H9 (cell line): ENCODE results near the gene ARHGAP27. TPM values are rescaled to one million over a fixed set of nuclear protein-coding genes. Genes with fewer than 3 reads are reported as not detected.
"Not testable (repeated sequence)": the region's sequence is repeated elsewhere in the genome, so short reads cannot be mapped to it uniquely, and the experiment has no call there.

Source experiments
- DNase-seq: peaks from one replicate; pipeline ENCODE4 v3.0.0-alpha.2; 2017
- H2AFZ ChIP-seq: one replicate; pipeline ENCODE4 v1.6.1; 2013; ENCODE audit warnings: mild to moderate bottlenecking, low read length, control low read depth, moderate library complexity
- H2AK5ac ChIP-seq: 2 replicates; pipeline ENCODE4 v1.6.1; 2013; ENCODE audit warnings: low read length, control low read depth, mixed read lengths; ENCODE audit not compliant: insufficient read length
- H2BK120ac ChIP-seq: one replicate; pipeline ENCODE4 v1.6.1; 2013; ENCODE audit warnings: low read depth, mild to moderate bottlenecking, low read length, control low read depth, inconsistent platforms; ENCODE audit not compliant: poor library complexity, severe bottlenecking
- H2BK12ac ChIP-seq: 2 replicates; pipeline ENCODE4 v1.6.1; 2013; ENCODE audit warnings: low read length, control low read depth, mixed read lengths, low read depth; ENCODE audit not compliant: insufficient read length
- H2BK15ac ChIP-seq: 2 replicates; pipeline ENCODE4 v1.6.1; 2013; ENCODE audit warnings: low read depth, low read length, control low read depth
- H2BK20ac ChIP-seq: one replicate; pipeline ENCODE4 v1.6.1; 2013; ENCODE audit warnings: low read depth, mild to moderate bottlenecking, low read length, control low read depth, inconsistent platforms; ENCODE audit not compliant: poor library complexity, severe bottlenecking
- H2BK5ac ChIP-seq: 2 replicates; pipeline ENCODE4 v1.6.1; 2013; ENCODE audit warnings: low read length, control low read depth, mixed read lengths; ENCODE audit not compliant: insufficient read length
- H3K14ac ChIP-seq: 2 replicates; pipeline ENCODE4 v1.6.1; 2013; ENCODE audit warnings: low read length, control low read depth; ENCODE audit not compliant: insufficient read depth
- H3K18ac ChIP-seq: 2 replicates; pipeline ENCODE4 v1.6.1; 2013; ENCODE audit warnings: low read depth, mild to moderate bottlenecking, mixed read lengths, low read length, control low read depth; ENCODE audit not compliant: insufficient read length
- H3K23ac ChIP-seq: 2 replicates; pipeline ENCODE4 v1.6.1; 2013; ENCODE audit warnings: low read length, control low read depth, mixed read lengths, low read depth; ENCODE audit not compliant: insufficient read length
- H3K23me2 ChIP-seq: 2 replicates; pipeline ENCODE4 v1.6.1; 2013; ENCODE audit warnings: low read depth, mild to moderate bottlenecking, mixed read lengths, low read length, control low read depth; ENCODE audit not compliant: insufficient read length, poor library complexity, severe bottlenecking
- H3K27ac ChIP-seq: 2 replicates; pipeline ENCODE4 v1.5.1; 2013; ENCODE audit warnings: low read length, control low read depth, mixed read lengths, low read depth; ENCODE audit not compliant: insufficient read length
- H3K27me3 ChIP-seq: 2 replicates; pipeline ENCODE4 v1.6.1; 2013; ENCODE audit warnings: low read length, control low read depth, inconsistent platforms; ENCODE audit not compliant: insufficient read depth
- H3K4ac ChIP-seq: 2 replicates; pipeline ENCODE4 v1.6.1; 2013; ENCODE audit warnings: low read depth, mild to moderate bottlenecking, control low read depth, inconsistent platforms, low read length, moderate library complexity
- H3K4me1 ChIP-seq: 2 replicates; pipeline ENCODE4 v1.6.1; 2013; ENCODE audit warnings: low read length, control low read depth, inconsistent platforms; ENCODE audit not compliant: insufficient read depth
- H3K4me2 ChIP-seq: 2 replicates; pipeline ENCODE4 v1.6.1; 2013; ENCODE audit warnings: low read length, control low read depth, mixed read lengths; ENCODE audit not compliant: insufficient read length, insufficient read depth
- H3K56ac ChIP-seq: 2 replicates; pipeline ENCODE4 v1.6.1; 2013; ENCODE audit warnings: low read depth, mild to moderate bottlenecking, mixed read lengths, low read length, control low read depth; ENCODE audit not compliant: insufficient read length
- H3K79me1 ChIP-seq: 2 replicates; pipeline ENCODE4 v1.6.1; 2013; ENCODE audit warnings: low read depth, mild to moderate bottlenecking, moderate library complexity, low read length, control low read depth, inconsistent platforms; ENCODE audit not compliant: insufficient read depth, poor library complexity, severe bottlenecking
- H3K79me2 ChIP-seq: 2 replicates; pipeline ENCODE4 v1.6.1; 2013; ENCODE audit warnings: low read length, control low read depth, inconsistent platforms; ENCODE audit not compliant: insufficient read depth
- H3K9ac ChIP-seq: 2 replicates; pipeline ENCODE4 v1.6.1; 2013; ENCODE audit warnings: low read length, control low read depth, mixed read lengths; ENCODE audit not compliant: insufficient read length; ENCODE audit errors: extremely low read depth
- H3K9me3 ChIP-seq: one replicate; pipeline ENCODE4 v1.6.1; 2013; ENCODE audit warnings: low read depth, low read length, inconsistent platforms; ENCODE audit not compliant: control insufficient read depth
- H3T11ph ChIP-seq: one replicate; pipeline ENCODE4 v1.6.1; 2013; ENCODE audit warnings: mild to moderate bottlenecking, low read length, control low read depth, inconsistent platforms
- H4K20me1 ChIP-seq: one replicate; pipeline ENCODE4 v1.6.1; 2013; ENCODE audit not compliant: control insufficient read depth, insufficient read length, insufficient read depth
- H4K5ac ChIP-seq: 2 replicates; pipeline ENCODE4 v1.6.1; 2013; ENCODE audit warnings: low read depth, mild to moderate bottlenecking, mixed read lengths, low read length, control low read depth; ENCODE audit not compliant: insufficient read length
- H4K8ac ChIP-seq: replicated peaks from 2 replicates; pipeline ENCODE4 v1.6.1; 2013; ENCODE audit warnings: low read length, control low read depth, mixed read lengths, low read depth; ENCODE audit not compliant: insufficient read length
- H4K91ac ChIP-seq: 2 replicates; pipeline ENCODE4 v1.6.1; 2013; ENCODE audit warnings: low read depth, mild to moderate bottlenecking, moderate library complexity, mixed read lengths, low read length, control low read depth; ENCODE audit not compliant: insufficient read length
- H3K27ac Mint-ChIP-seq, 3 experiments: 2 replicates in 2 of 3; 3 replicates in 1 of 3; pipeline ENCODE4 v1.8.0; 2020 to 2021; ENCODE audit warnings: mixed read lengths in 3 of 3, mild to moderate bottlenecking in 1 of 3, moderate library complexity in 1 of 3
- H3K27me3 Mint-ChIP-seq: 2 replicates; pipeline ENCODE4 v1.8.0; 2021; ENCODE audit warnings: low read depth, mild to moderate bottlenecking, moderate library complexity, mixed read lengths
- H3K36me3 Mint-ChIP-seq, 3 experiments: 2 replicates in 2 of 3; 3 replicates in 1 of 3; pipeline ENCODE4 v1.8.0; 2020 to 2021; ENCODE audit warnings: low read depth in 3 of 3, mixed read lengths in 3 of 3; ENCODE audit not compliant: insufficient read depth in 1 of 3
- H3K4me1 Mint-ChIP-seq, 2 experiments: 2 replicates each; pipeline ENCODE4 v1.8.0; 2020; ENCODE audit warnings: mixed read lengths in 2 of 2
- H3K4me3 Mint-ChIP-seq, 2 experiments: 2 replicates in 1 of 2; 3 replicates in 1 of 2; pipeline ENCODE4 v1.8.0; 2020 to 2021; ENCODE audit warnings: mild to moderate bottlenecking in 2 of 2, mixed read lengths in 2 of 2, moderate library complexity in 1 of 2
- H3K9me3 Mint-ChIP-seq, 2 experiments: 2 replicates in 1 of 2; 3 replicates in 1 of 2; pipeline ENCODE4 v1.8.0; 2020; ENCODE audit warnings: mild to moderate bottlenecking in 2 of 2, mixed read lengths in 2 of 2, moderate library complexity in 1 of 2
- WGBS: extraction: QIAGEN DNeasy Blood & Tissue Kit; methylation state at CpG from one replicate; pipeline ENCODE4 v1.1.7; 2013; ENCODE audit warnings: missing lambda C conversion rate, low lambda C conversion rate, mixed read lengths; ENCODE audit not compliant: insufficient read length; ENCODE audit errors: extremely low coverage; 5-methylcytosine and 5-hydroxymethylcytosine counted together
- total RNA-seq: library from RNA; stranded (reverse); gene quantifications from 2 replicates; pipeline ENCODE4 v1.2.1, GENCODE V29; 2021

ARHGAP27 gene
- total RNA-seq, 1 experiment from 2014 or later: 9.9 TPM

DNA sequence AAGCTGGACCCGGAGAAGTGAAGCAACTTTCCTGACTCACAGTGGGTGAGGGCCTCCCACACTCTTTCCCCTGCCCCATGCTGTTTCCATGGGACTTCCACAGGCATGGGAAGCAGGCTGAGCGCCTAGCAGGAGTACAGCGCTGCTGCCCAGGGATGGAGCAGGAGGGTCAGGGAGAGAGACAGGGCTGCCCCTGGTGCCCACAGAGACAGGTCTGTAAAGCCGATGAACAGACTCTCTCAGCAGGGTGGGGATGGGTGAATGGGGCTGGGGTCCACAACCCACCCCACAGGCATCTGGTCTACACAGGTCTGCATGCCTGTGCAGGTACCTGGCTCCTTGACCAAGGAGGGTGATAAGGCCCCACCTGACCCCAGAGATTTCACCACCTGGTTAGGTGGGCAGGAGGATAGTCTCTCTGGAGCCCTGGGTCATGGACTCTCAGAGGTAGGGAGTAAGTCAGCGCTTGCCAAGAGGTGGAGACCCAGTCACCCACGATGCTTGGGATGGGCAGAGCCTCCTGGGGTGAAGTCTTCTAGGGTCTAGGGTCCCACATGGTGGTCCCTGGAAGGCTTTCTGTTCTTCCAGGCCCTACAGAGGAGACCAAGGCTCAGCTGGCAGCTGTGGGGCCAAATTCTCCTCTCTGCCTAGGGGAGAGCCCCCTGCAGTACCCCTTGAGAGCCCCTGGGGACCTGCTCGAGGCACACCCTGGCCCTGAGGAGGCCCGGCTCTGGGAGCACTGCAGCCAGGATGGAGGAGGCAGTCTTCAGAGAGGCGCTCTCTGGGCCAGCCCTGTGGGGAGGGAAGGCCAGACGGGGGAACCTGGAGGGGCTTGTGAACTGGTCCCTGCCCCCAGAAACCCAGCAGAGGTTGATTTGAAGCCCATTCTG is 10.9 kb upstream of the ARHGAP27 start:
- H2BK15ac ChIP-seq, H4K5ac ChIP-seq, H2BK12ac ChIP-seq, H3K4me3 Mint-ChIP-seq, H3K79me2 ChIP-seq, H3K27ac Mint-ChIP-seq, H2BK120ac ChIP-seq, H3K27me3 ChIP-seq, H3K9me3 Mint-ChIP-seq, H4K20me1 ChIP-seq, H3K9ac ChIP-seq, H3K9me3 ChIP-seq, H3K56ac ChIP-seq, H2BK20ac ChIP-seq, H3K14ac ChIP-seq, H3K23ac ChIP-seq, H3K23me2 ChIP-seq, H4K91ac ChIP-seq, H2AK5ac ChIP-seq, H4K8ac ChIP-seq, H3K18ac ChIP-seq, H3T11ph ChIP-seq, H2AFZ ChIP-seq, H3K4me1 ChIP-seq, H3K79me1 ChIP-seq, H3K36me3 Mint-ChIP-seq, H2BK5ac ChIP-seq, H3K27ac ChIP-seq, H3K4me2 ChIP-seq, DNase-seq, H3K27me3 Mint-ChIP-seq, H3K4ac ChIP-seq: not testable (repeated sequence)
- no CpG with 5 or more reads among the region's 10 CpGs for WGBS
- peaks cover 15 to 18% of the 10 kb centered on the region in 2 experiments for H3K4me1 Mint-ChIP-seq
